IMR-90 (cell line): Measurements from ENCODE around the gene PPP2R2D.

Experiments
- BHLHE40 ChIP-seq: fragments of 150-350 bp; IDR thresholded peaks from 2 replicates; pipeline ENCODE4 v1.6.1; 2016; ENCODE audit warnings: mild to moderate bottlenecking, low read depth, low read length
- CEBPB ChIP-seq: IDR thresholded peaks from 2 replicates; pipeline ENCODE4 v1.6.1; 2012; ENCODE audit warnings: low read depth, low read length, improper control_type of control experiment
- MAFK ChIP-seq: IDR thresholded peaks from 2 replicates; pipeline ENCODE4 v1.6.1; 2012; ENCODE audit warnings: low read depth, low read length, improper control_type of control experiment
- MXI1 ChIP-seq: IDR thresholded peaks from 2 replicates; pipeline ENCODE4 v1.6.1; 2012; ENCODE audit warnings: low read depth, mild to moderate bottlenecking, low read length, moderate library complexity, borderline replicate concordance
- NFE2L2 ChIP-seq: fragments of 150-350 bp; IDR thresholded peaks from 2 replicates; pipeline ENCODE4 v1.6.1; 2016; ENCODE audit warnings: low read depth, mild to moderate bottlenecking, low read length
- POLR2A ChIP-seq: IDR thresholded peaks from 2 replicates; pipeline ENCODE4 v1.6.1; 2012; ENCODE audit warnings: mild to moderate bottlenecking, low read depth, low read length
- RAD21 ChIP-seq: IDR thresholded peaks from 2 replicates; pipeline ENCODE4 v1.6.1; 2012; ENCODE audit warnings: low read length, improper control_type of control experiment
- RCOR1 ChIP-seq: IDR thresholded peaks from 2 replicates; pipeline ENCODE4 v1.6.1; 2012; ENCODE audit warnings: mild to moderate bottlenecking, low read length, improper control_type of control experiment; ENCODE audit not compliant: insufficient replicate concordance
- RFX5 ChIP-seq: IDR thresholded peaks from 2 replicates; pipeline ENCODE4 v1.8.0; 2012; ENCODE audit warnings: low read depth, mild to moderate bottlenecking, low read length, moderate library complexity
- SMC3 ChIP-seq: fragments of 150-350 bp; IDR thresholded peaks from 2 replicates; pipeline ENCODE4 v1.6.1; 2016; ENCODE audit warnings: low read depth, mild to moderate bottlenecking, antibody characterized with exemption, low read length, moderate library complexity
- TF ChIP-seq, protein P1 (sequence below): conservative IDR thresholded peaks from 2 replicates; pipeline ENCODE4 v1.5.1; 2012; ENCODE audit warnings: mild to moderate bottlenecking, low read depth, low read length, improper control_type of control experiment
- TF ChIP-seq, protein P2 (sequence below): fragments of 150-350 bp; IDR thresholded peaks from 2 replicates; pipeline ENCODE4 v1.6.1; 2016; ENCODE audit warnings: low read depth, mild to moderate bottlenecking, low read length, moderate library complexity, borderline replicate concordance
- TF ChIP-seq, protein P3 (sequence below): fragments of 150-350 bp; IDR thresholded peaks from 2 replicates; pipeline ENCODE4 v1.6.1; 2017; ENCODE audit warnings: mild to moderate bottlenecking, antibody characterized with exemption, low read length, low read depth

DNA sequence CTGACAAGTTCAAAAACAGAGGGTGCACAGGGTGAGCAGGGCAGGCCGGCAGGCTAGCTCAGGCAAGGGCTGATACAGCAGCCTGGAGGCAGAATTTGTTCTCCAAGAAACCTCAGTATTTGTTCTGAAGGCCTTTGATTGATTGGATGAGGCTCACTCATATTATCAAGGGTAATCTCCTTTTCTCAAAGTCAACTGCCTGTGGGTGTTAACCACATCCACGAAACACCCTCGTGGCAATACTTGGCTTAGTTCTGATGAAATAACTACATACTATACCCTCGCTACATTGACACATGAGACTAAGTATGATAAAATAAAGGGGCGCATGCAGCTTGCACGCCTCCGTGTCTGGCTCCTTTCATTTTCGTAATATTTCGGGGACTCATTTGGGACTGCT, 4.4 kb upstream of the PPP2R2D start:
- TF ChIP-seq RFX5, result no peak
- TF ChIP-seq, protein P1, sequence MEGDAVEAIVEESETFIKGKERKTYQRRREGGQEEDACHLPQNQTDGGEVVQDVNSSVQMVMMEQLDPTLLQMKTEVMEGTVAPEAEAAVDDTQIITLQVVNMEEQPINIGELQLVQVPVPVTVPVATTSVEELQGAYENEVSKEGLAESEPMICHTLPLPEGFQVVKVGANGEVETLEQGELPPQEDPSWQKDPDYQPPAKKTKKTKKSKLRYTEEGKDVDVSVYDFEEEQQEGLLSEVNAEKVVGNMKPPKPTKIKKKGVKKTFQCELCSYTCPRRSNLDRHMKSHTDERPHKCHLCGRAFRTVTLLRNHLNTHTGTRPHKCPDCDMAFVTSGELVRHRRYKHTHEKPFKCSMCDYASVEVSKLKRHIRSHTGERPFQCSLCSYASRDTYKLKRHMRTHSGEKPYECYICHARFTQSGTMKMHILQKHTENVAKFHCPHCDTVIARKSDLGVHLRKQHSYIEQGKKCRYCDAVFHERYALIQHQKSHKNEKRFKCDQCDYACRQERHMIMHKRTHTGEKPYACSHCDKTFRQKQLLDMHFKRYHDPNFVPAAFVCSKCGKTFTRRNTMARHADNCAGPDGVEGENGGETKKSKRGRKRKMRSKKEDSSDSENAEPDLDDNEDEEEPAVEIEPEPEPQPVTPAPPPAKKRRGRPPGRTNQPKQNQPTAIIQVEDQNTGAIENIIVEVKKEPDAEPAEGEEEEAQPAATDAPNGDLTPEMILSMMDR, result no peak
- no peak for TF ChIP-seq MXI1
- no peak for TF ChIP-seq SMC3
- TF ChIP-seq POLR2A, result no peak
- TF ChIP-seq RAD21, result no peak
- no peak for TF ChIP-seq MAFK
- TF ChIP-seq, protein P2, sequence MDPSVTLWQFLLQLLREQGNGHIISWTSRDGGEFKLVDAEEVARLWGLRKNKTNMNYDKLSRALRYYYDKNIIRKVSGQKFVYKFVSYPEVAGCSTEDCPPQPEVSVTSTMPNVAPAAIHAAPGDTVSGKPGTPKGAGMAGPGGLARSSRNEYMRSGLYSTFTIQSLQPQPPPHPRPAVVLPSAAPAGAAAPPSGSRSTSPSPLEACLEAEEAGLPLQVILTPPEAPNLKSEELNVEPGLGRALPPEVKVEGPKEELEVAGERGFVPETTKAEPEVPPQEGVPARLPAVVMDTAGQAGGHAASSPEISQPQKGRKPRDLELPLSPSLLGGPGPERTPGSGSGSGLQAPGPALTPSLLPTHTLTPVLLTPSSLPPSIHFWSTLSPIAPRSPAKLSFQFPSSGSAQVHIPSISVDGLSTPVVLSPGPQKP, result no peak
- TF ChIP-seq CEBPB, result no peak
- no peak for TF ChIP-seq RCOR1
- no peak for TF ChIP-seq NFE2L2
- TF ChIP-seq, protein P3, sequence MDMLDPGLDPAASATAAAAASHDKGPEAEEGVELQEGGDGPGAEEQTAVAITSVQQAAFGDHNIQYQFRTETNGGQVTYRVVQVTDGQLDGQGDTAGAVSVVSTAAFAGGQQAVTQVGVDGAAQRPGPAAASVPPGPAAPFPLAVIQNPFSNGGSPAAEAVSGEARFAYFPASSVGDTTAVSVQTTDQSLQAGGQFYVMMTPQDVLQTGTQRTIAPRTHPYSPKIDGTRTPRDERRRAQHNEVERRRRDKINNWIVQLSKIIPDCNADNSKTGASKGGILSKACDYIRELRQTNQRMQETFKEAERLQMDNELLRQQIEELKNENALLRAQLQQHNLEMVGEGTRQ, result no peak
- no peak for TF ChIP-seq BHLHE40
